HG02852 (cell line): Measurements from ENCODE around the gene ELL2.
"Not testable (repeated sequence)": the region's sequence is repeated elsewhere in the genome, so short reads cannot be mapped to it uniquely, and the experiment has no call there.

ENCODE experiments used
- ATAC-seq: cut with Tn5 transposase; IDR thresholded peaks from one replicate; pipeline ENCODE4 v1.9.1; 2021; ENCODE audit warnings: mild to moderate bottlenecking, moderate library complexity; ENCODE audit not compliant: unreplicated experiment

The ELL2 gene

DNA sequence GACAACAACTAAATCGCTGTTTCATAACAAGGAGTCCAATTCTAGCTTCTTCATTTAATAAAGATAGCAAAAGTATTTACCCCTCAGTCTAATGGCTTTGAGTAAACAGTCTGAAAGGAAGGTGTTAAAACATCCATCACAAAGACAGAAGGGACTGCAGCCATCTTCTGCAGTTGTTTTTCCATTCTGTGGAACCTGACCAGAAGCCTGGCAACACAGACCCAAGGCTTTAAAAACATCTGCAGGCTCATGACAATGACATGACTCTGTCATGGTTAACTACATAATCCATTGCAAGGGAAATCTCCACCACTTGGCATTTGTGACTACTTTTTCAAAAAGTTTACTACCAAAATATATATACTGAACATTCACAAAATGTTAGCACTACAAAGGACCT, 51.9 kb downstream of the ELL2 start:
- no peak for ATAC-seq

DNA sequence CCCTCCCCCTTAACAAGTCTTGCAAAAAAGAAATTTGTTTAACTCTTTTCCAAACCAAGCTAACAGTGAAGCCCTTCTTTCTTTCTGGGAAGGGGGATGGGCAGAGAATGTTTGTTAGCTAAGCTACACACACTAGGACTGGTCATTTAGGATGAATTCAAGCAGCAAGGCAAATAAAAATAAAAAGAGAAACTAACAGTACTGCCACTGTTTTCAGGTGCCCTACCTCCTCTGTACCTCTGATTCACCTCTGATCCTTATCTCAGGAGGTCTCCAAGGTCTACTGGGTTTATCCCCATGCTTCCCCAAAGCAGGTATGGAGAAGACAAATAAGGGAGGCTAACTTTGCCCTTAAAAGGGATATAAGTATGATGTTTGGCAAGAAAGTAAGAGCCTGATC, 52.9 kb downstream of the ELL2 start:
- ATAC-seq, result no peak

GRCh38 chr5:95907740-95908706, 53.6 kb downstream of the ELL2 start:
- ATAC-seq, result peak; percentile 53

- peak; percentile 16 for ATAC-seq
Measured at GRCh38 chr5:95907067-95907705, 54.5 kb downstream of the ELL2 start.

- ATAC-seq, result not testable (repeated sequence)
Measured at GRCh38 chr5:95906398-95906797, 55.3 kb downstream of the ELL2 start.

GRCh38 chr5:95904827-95905226, 56.8 kb downstream of the ELL2 start:
- no peak for ATAC-seq

GRCh38 chr5:95903838-95904237, 57.8 kb downstream of the ELL2 start:
- no peak for ATAC-seq

- no peak for ATAC-seq
Measured at GRCh38 chr5:95901676-95902627, 59.7 kb downstream of the ELL2 start.

DNA sequence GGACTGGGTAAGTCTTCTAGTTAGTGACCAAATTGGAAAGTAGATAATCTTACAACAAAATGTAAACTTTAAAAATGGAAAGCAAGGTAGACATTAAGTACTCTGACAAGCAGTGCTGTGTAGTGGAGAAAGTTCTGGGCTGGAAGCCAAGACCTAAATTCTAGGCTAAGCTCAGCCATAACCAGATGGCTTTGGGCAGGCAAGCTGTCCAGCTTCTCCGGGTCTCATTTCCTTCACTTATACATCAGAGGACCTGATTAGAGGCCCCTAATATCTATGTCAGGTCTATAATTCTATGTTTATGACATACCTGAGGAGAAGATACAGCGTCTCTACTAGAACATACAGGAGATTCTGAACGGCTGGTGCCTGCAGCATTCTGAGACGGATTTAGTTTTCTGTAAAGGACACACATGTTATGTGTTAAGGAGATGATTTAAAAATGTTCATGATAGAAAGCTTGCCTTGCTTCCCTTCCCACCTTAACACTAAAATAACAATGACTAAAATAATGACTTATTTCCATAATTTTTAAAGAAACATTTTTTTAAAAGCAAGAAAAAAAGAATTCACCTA, 61.2 kb downstream of the ELL2 start:
- no peak for ATAC-seq

DNA sequence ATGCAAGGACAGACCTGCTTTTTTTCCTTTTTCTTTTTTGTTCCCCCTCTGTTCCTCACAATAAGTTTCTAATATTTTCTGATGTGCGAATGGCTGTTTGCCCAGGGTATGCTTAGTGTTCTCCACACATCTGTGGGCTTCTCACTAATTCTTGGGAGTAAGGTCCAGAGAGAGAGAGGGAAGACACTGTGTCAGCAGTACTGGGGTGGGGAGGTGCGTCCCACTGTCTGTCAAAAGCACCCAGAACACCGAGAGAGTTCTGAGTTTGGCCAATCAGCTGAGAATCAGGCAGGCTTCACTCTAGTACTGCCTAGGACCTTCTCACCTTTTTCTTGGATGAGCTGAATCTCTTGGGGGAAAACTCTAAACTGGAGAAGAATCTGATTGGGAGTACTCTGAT, 61.8 kb downstream of the ELL2 start:
- no peak for ATAC-seq

- no peak for ATAC-seq
Measured at GRCh38 chr5:95899006-95899405, 62.6 kb downstream of the ELL2 start.

DNA sequence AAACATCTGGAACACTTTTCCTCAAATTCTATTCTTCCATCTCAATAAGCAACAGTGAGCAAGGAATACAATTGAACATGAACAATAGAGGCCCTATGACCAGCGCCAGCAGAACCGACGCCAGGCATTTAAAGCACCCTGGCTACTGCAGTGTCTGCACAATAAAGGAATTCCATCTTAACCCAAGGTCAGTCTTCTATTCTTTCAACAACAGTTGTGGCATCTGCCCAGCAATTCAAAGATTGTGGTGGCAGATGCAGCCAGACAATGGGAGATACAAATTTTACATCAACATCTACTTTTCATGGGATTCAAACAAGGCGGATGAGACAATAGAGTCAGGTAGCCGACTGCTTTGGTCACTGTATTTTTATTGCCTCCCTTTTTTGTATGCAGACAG, 65.9 kb downstream of the ELL2 start:
- ATAC-seq, result no peak

- no peak for ATAC-seq
Measured at GRCh38 chr5:95895251-95895650, 66.4 kb downstream of the ELL2 start.

DNA sequence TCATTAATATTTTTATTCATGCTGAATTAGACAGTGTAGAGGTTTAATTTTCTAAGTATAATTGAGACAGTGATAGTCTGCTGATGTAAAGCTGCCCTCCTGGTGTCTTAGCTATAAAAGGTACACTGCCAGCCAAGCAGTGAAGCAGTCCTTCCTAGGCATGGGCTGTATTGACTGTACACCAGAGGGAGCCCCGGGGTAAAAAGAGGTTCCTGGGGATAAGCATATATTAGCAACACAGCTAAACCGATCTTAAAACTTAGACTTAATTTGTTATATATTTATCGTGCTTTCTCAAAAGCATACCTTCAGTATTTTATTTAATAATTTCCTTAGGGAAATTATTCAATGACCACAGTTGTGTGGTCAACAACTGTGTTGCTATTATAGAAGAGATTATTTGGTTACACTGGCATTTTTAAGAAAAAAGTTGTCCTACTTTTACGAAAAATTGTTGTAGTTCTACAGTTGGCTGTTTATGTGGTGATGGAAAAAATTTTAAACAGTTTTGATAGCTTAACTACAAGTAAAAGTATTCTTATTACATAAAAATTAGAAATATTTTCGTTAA, 68.8 kb downstream of the ELL2 start:
- ATAC-seq, result peak; percentile 68

DNA sequence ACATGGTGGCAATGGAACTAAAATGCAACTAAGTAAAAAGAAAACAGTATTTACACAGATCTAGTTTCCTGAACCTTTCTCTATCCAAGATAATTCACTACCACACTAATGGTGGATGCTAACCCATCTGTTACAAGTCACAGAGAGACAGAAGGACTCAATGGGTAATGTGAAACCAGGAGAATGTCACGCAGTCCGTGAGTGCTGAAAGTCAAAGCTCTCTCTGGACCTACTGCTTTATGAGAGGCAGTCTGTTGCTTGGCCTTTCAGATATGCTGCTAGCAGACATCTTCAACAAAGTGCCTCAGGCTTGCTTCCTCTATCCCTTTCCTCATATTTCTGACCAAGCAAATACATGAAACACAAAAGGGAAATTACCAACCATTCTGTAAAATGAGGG, 70.2 kb downstream of the ELL2 start:
- ATAC-seq, result no peak

- no peak for ATAC-seq
Measured at GRCh38 chr5:95889076-95889475, 72.6 kb downstream of the ELL2 start.

GRCh38 chr5:95887977-95888376, 73.7 kb downstream of the ELL2 start:
- no peak for ATAC-seq

- ATAC-seq, result no peak
Measured at GRCh38 chr5:95886340-95887044, 75.2 kb downstream of the ELL2 start.

GRCh38 chr5:95884511-95884910, 77.1 kb downstream of the ELL2 start:
- no peak for ATAC-seq

GRCh38 chr5:95884017-95884325, 77.7 kb downstream of the ELL2 start:
- peak; percentile 64 for ATAC-seq
